ENCODE measurements around the gene DUS3L. TPM values are rescaled to one million over a fixed set of nuclear protein-coding genes. Genes with fewer than 3 reads are reported as not detected.

The DUS3L gene
- total and polyA plus RNA-seq, 10 donors, result 22.7 to 63.9 (median 38.8) TPM

- 46 to 52% (median 51%) methylated on average over 15 of the region's 15 CpGs for WGBS, 5 donors
- DNase-seq, result no peak
- no peak overlapping the region for H3K27ac ChIP-seq
- H3K9me3 ChIP-seq, result no peaks in the 10 kb centered on the region
- H3K36me3 ChIP-seq, result no peaks in the 10 kb centered on the region
- H3K4me1 ChIP-seq, result peaks cover 0 to 11% (median 0%) of the 10 kb centered on the region in 6 donors
- no peak for TF ChIP-seq CTCF (IDR thresholded peaks at IDR 0.05 in 8 of 11, conservative IDR thresholded peaks at IDR 0.05 in 3 of 11)
- no peak for TF ChIP-seq POLR2AphosphoS5 (IDR thresholded peaks at IDR 0.05)
- TF ChIP-seq POLR2A (IDR thresholded peaks at IDR 0.05), result no peak
- peaks cover 0 to 43% (median 0%) of the 10 kb centered on the region in 7 donors for H3K27me3 ChIP-seq (replicated peaks in 1 of 7)
- intact Hi-C loops (cut with DNase I; ENCODE audit: low total_unique reads), result no loop called here
- no peak overlapping the region for H3K4me3 ChIP-seq
These were observed 46.9 kb upstream of the DUS3L start for GRCh38 chr19:5837761-5838352.

- intact Hi-C loops (cut with DNase I; ENCODE audit: low total_unique reads), result no loop called here
- no peak for DNase-seq
- Histone ChIP-seq H3K4me3 (no peak overlapping the region), H3K27me3 (replicated peaks in 1 of 7) (peaks cover 0 to 49% (median 21%) of the 10 kb centered on the region in 7 donors), H3K4me1 (peaks cover 4 to 19% (median 13%) of the 10 kb centered on the region in 6 donors), H3K9me3 (no peaks in the 10 kb centered on the region), H3K27ac (no peak overlapping the region), H3K36me3 (no peaks in the 10 kb centered on the region)
- 87 to 97% (median 87%) methylated on average over 6 of the region's 6 CpGs for WGBS, 5 donors
- no peak for TF ChIP-seq CTCF (IDR thresholded peaks at IDR 0.05 in 8 of 11, conservative IDR thresholded peaks at IDR 0.05 in 3 of 11)
These were observed 41.7 kb upstream of the DUS3L start for GRCh38 chr19:5832527-5833216.

- intact Hi-C loops (cut with DNase I; ENCODE audit: low total_unique reads), result no loop called here
- Histone ChIP-seq H3K9me3 (no peaks in the 10 kb centered on the region), H3K27ac (no peak overlapping the region), H3K36me3 (no peaks in the 10 kb centered on the region), H3K4me1 (peaks cover 4 to 24% (median 18%) of the 10 kb centered on the region in 6 donors), H3K4me3 (no peak overlapping the region), H3K27me3 (replicated peaks in 1 of 7) (peaks cover 0 to 48% (median 21%) of the 10 kb centered on the region in 7 donors)
- TF ChIP-seq POLR2A (IDR thresholded peaks at IDR 0.05), result no peak
- no peak for TF ChIP-seq POLR2AphosphoS5 (IDR thresholded peaks at IDR 0.05)
- no peak for TF ChIP-seq CTCF (IDR thresholded peaks at IDR 0.05 in 8 of 11, conservative IDR thresholded peaks at IDR 0.05 in 3 of 11)
- WGBS, 5 donors, result 83 to 95% (median 89%) methylated on average over 22 of the region's 22 CpGs
- DNase-seq, result no peak
These were observed 41.1 kb upstream of the DUS3L start for GRCh38 chr19:5832061-5832460.

- Histone ChIP-seq H3K9me3 (no peaks in the 10 kb centered on the region), H3K27ac (no peak overlapping the region), H3K4me1 (peaks cover 4 to 32% (median 25%) of the 10 kb centered on the region in 6 donors), H3K4me3 (no peak overlapping the region), H3K27me3 (replicated peaks in 1 of 7) (peaks cover 0 to 48% (median 21%) of the 10 kb centered on the region in 7 donors), H3K36me3 (no peaks in the 10 kb centered on the region)
- intact Hi-C loops (cut with DNase I; ENCODE audit: low total_unique reads), result no loop called here
- TF ChIP-seq POLR2A (IDR thresholded peaks at IDR 0.05) (no peak), CTCF (IDR thresholded peaks at IDR 0.05 in 8 of 11, conservative IDR thresholded peaks at IDR 0.05 in 3 of 11) (no peak), POLR2AphosphoS5 (IDR thresholded peaks at IDR 0.05) (no peak)
- 81 to 95% (median 91%) methylated on average over 6 to 9 of the region's 9 CpGs for WGBS, 5 donors
- no peak for DNase-seq
These were observed 40.2 kb upstream of the DUS3L start for GRCh38 chr19:5831159-5831558.

Measured in spleen (tissue), 11 donors.